Lung (tissue), 12 donors: ENCODE results near the gene TSPOAP1. TPM values are rescaled to one million over a fixed set of nuclear protein-coding genes. Genes with fewer than 3 reads are reported as not detected.
A peak's percentile ranks its signal among the peaks of the same experiment; 100 is the strongest.

Source experiments
- ATAC-seq: fragments of 200-7000 bp; cut with Tn5 transposase; one replicate; pipeline ENCODE4 v1.9.1; 2020; ENCODE audit warnings: moderate number of reproducible peaks; ENCODE audit not compliant: insufficient read depth, low FRiP score
- DNase-seq, 3 donors: peaks; one replicate each; pipeline ENCODE4 v3.0.0-alpha.2; 2013 to 2017
- H3K27ac ChIP-seq, 2 donors: one replicate each; pipeline ENCODE4 v1.5.1; 2013; ENCODE audit warnings: mild to moderate bottlenecking in 2 of 2, moderate library complexity in 2 of 2, control low read depth in 1 of 2, inconsistent platforms in 1 of 2, low read depth in 1 of 2, low read length in 1 of 2
- H3K27me3 ChIP-seq, 3 donors: one replicate each; pipeline ENCODE4 v1.5.1; 2013; ENCODE audit warnings: low read length in 2 of 3; ENCODE audit not compliant: control insufficient read depth in 3 of 3, insufficient read depth in 3 of 3
- H3K36me3 ChIP-seq, 4 donors: one replicate each; pipeline ENCODE4 v1.5.1; 2013; ENCODE audit warnings: low read length in 4 of 4, mild to moderate bottlenecking in 1 of 4, moderate library complexity in 1 of 4; ENCODE audit not compliant: control insufficient read depth in 4 of 4, insufficient read depth in 4 of 4
- H3K4me1 ChIP-seq, 5 donors: one replicate each; pipeline ENCODE4 v1.5.1; 2013; ENCODE audit warnings: low read length in 5 of 5, mild to moderate bottlenecking in 2 of 5, moderate library complexity in 1 of 5; ENCODE audit not compliant: control insufficient read depth in 5 of 5, insufficient read depth in 5 of 5
- H3K4me3 ChIP-seq: one replicate; pipeline ENCODE4 v1.5.1; 2013; ENCODE audit warnings: mild to moderate bottlenecking, control low read depth, moderate library complexity
- H3K9ac ChIP-seq, 2 donors: one replicate each; pipeline ENCODE4 v1.5.1; 2013; ENCODE audit warnings: low read length in 2 of 2, control low read depth in 1 of 2; ENCODE audit not compliant: insufficient read depth in 1 of 2
- H3K9me3 ChIP-seq, 4 donors: one replicate each; pipeline ENCODE4 v1.5.1; 2013; ENCODE audit warnings: low read length in 3 of 4, mild to moderate bottlenecking in 1 of 4, moderate library complexity in 1 of 4; ENCODE audit not compliant: control insufficient read depth in 4 of 4, insufficient read depth in 3 of 4
- CTCF ChIP-seq: IDR thresholded peaks from 2 replicates; pipeline ENCODE4 v1.5.1; 2012; ENCODE audit warnings: mild to moderate bottlenecking; ENCODE audit errors: control extremely low read depth, extremely low read depth
- WGBS, 2 donors: extraction: QIAGEN DNeasy Blood & Tissue Kit; methylation state at CpG; one replicate each; pipeline ENCODE4 v1.1.7; 2013; 5-methylcytosine and 5-hydroxymethylcytosine counted together
- polyA plus RNA-seq, 2 donors: library from polyadenylated mRNA; stranded (reverse); fragments of 200-250 nt; gene quantifications; one replicate each; pipeline ENCODE4 v1.2.1, GENCODE V29; 2013
- total RNA-seq, 2 donors: library from RNA; depleted of rRNA in 1 of 2; stranded (reverse); fragments of >200 nt in 1 of 2; gene quantifications; one replicate each; pipeline ENCODE4 v1.2.1, GENCODE V29; 2014 to 2021
- donor health status: control.
- donor health status: control.
- donor health status: Bipolar disorder and iron deficiency.
- donor health status: healthy.
- donor health status: DM: yes; HTN: yes; CAD: no.

Gene TSPOAP1
- total and polyA plus RNA-seq, 4 donors = 7.0 to 23.5 (median 18.2) TPM

GRCh38 chr17:58338454-58338840 is 9.9 kb upstream of the TSPOAP1 start:
- Histone ChIP-seq H3K27ac (peak overlapping the region in 1 of 2 donors; percentile 87), H3K9ac (no peak overlapping the region), H3K4me3 (no peak overlapping the region), H3K27me3 (no peaks in the 10 kb centered on the region), H3K4me1 (peaks cover 0 to 39% (median 6%) of the 10 kb centered on the region in 5 donors), H3K36me3 (peaks cover 0 to 1% (median under 1%) of the 10 kb centered on the region in 4 donors), H3K9me3 (peaks cover 0 to 3% (median 0%) of the 10 kb centered on the region in 4 donors)
- WGBS, 2 donors = 50 to 56% methylated on average over 3 of the region's 3 CpGs
- no peak for TF ChIP-seq CTCF
- DNase-seq (peak in 1 of 3 donors; percentile 11), ATAC-seq (no peak)

GRCh38 chr17:58337600-58338453 is 9.2 kb upstream of the TSPOAP1 start:
- Histone ChIP-seq H3K4me1 (peaks cover 0 to 39% (median 6%) of the 10 kb centered on the region in 5 donors), H3K36me3 (no peaks in the 10 kb centered on the region), H3K27me3 (no peaks in the 10 kb centered on the region), H3K9ac (no peak overlapping the region), H3K9me3 (peaks cover 0 to 3% (median 0%) of the 10 kb centered on the region in 4 donors), H3K27ac (peak overlapping the region in 1 of 2 donors; percentile 97), H3K4me3 (no peak overlapping the region)
- no peak for TF ChIP-seq CTCF
- 15 to 32% methylated on average over 23 of the region's 23 CpGs for WGBS, 2 donors
- ATAC-seq (peak; percentile 65), DNase-seq (peak; percentile 83 to 88 (median 87))

GRCh38 chr17:58337210-58337599 is 8.6 kb upstream of the TSPOAP1 start:
- Histone ChIP-seq H3K36me3 (no peaks in the 10 kb centered on the region), H3K27me3 (no peaks in the 10 kb centered on the region), H3K4me3 (no peak overlapping the region), H3K4me1 (peaks cover 0 to 39% (median 5%) of the 10 kb centered on the region in 5 donors), H3K9me3 (peaks cover 0 to 3% (median 0%) of the 10 kb centered on the region in 4 donors), H3K9ac (no peak overlapping the region), H3K27ac (peak overlapping the region in 1 of 2 donors; percentile 97)
- WGBS, 2 donors = 8 to 23% methylated on average over 7 of the region's 7 CpGs
- no peak for ATAC-seq
- peak; percentile 37 to 49 (median 37) for DNase-seq
- no peak for TF ChIP-seq CTCF
